H1 (cell line): Measurements from ENCODE around the gene CLCN3.

Experiments used
- BCL11A ChIP-seq, 2 experiments: IDR thresholded peaks; one replicate each; pipeline ENCODE4 v1.6.1; 2011; ENCODE audit warnings: low read depth in 2 of 2, low read length in 2 of 2, mild to moderate bottlenecking in 2 of 2
- CTCF ChIP-seq, 3 experiments: IDR thresholded peaks; 1 replicate in 2 of 3; 2 replicates in 1 of 3; pipeline versions ENCODE4 v1.5.1 to v1.6.1; 2011; ENCODE audit warnings: low read length in 3 of 3, mild to moderate bottlenecking in 3 of 3, inconsistent platforms in 2 of 3, low read depth in 1 of 3, moderate library complexity in 1 of 3; ENCODE audit not compliant: insufficient read depth in 1 of 3; ENCODE audit errors: control extremely low read depth in 1 of 3
- EP300 ChIP-seq, 2 experiments: IDR thresholded peaks; 1 replicate in 1 of 2; 2 replicates in 1 of 2; pipeline ENCODE4 v1.6.1; 2011 to 2012; ENCODE audit warnings: low read depth in 2 of 2, low read length in 2 of 2, mild to moderate bottlenecking in 2 of 2, borderline replicate concordance in 1 of 2, inconsistent platforms in 1 of 2, moderate library complexity in 1 of 2
- EZH2 ChIP-seq: fragments of 200-600 bp; sonication (generic); IDR thresholded peaks from 2 replicates; pipeline ENCODE4 v1.7.1; 2012; ENCODE audit warnings: low read depth, mild to moderate bottlenecking, moderate library complexity, low read length, inconsistent platforms; ENCODE audit not compliant: severe bottlenecking
- GABPA ChIP-seq: IDR thresholded peaks from 2 replicates; pipeline ENCODE4 v1.6.1; 2011; ENCODE audit warnings: mild to moderate bottlenecking, low read length, moderate library complexity, borderline replicate concordance; ENCODE audit not compliant: insufficient read depth
- HDAC2 ChIP-seq, 2 experiments: fragments of 300-600 bp in 1 of 2; sonication (generic) in 1 of 2; IDR thresholded peaks; 2 replicates each; pipeline ENCODE4 v1.6.1; 2011 to 2012; ENCODE audit warnings: low read depth in 2 of 2, low read length in 2 of 2, mild to moderate bottlenecking in 2 of 2, moderate library complexity in 2 of 2, borderline replicate concordance in 1 of 2, inconsistent platforms in 1 of 2
- NANOG ChIP-seq: IDR thresholded peaks from 2 replicates; pipeline ENCODE4 v1.6.1; 2011; ENCODE audit warnings: low read length, low read depth, mild to moderate bottlenecking, inconsistent platforms; ENCODE audit not compliant: insufficient read depth, poor library complexity, severe bottlenecking
- POLR2A ChIP-seq, 2 experiments: IDR thresholded peaks; 1 replicate in 1 of 2; 2 replicates in 1 of 2; pipeline ENCODE4 v1.6.1; 2011; ENCODE audit warnings: low read depth in 2 of 2, low read length in 2 of 2, mild to moderate bottlenecking in 2 of 2; ENCODE audit errors: control extremely low read depth in 1 of 2
- RAD21 ChIP-seq, 2 experiments: IDR thresholded peaks in 1 of 2; conservative IDR thresholded peaks in 1 of 2; 2 replicates each; pipeline ENCODE4 v1.6.1; 2011; ENCODE audit warnings: low read depth in 2 of 2, low read length in 2 of 2, improper control_type of control experiment in 1 of 2, inconsistent platforms in 1 of 2, mild to moderate bottlenecking in 1 of 2, moderate library complexity in 1 of 2
- SRF ChIP-seq: IDR thresholded peaks from 2 replicates; pipeline ENCODE4 v1.6.1; 2011; ENCODE audit warnings: mild to moderate bottlenecking, low read depth, low read length, moderate library complexity
- TEAD4 ChIP-seq: IDR thresholded peaks from 2 replicates; pipeline ENCODE4 v1.6.1; 2012; ENCODE audit warnings: low read depth, low read length, inconsistent platforms, mixed read lengths

GRCh38 chr4:169657470-169658107 lies 37.2 kb downstream of the CLCN3 start:
- TF ChIP-seq HDAC2 (IDR thresholded peaks at IDR 0.05; ENCODE audit: borderline replicate concordance in 1 of 2, low read depth in 2 of 2, low read length in 2 of 2) (no peak), GABPA (no peak), CTCF (IDR thresholded peaks at IDR 0.05; ENCODE audit: control extremely low read depth in 1 of 3, insufficient read depth in 1 of 3, low read depth in 1 of 3, low read length in 3 of 3) (no peak), RAD21 (IDR thresholded peaks at IDR 0.05 in 1 of 2, conservative IDR thresholded peaks at IDR 0.05 in 1 of 2; ENCODE audit: low read depth in 2 of 2, low read length in 2 of 2) (no peak), NANOG (no peak), EZH2 (no peak), BCL11A (IDR thresholded peaks at IDR 0.05; ENCODE audit: low read depth in 2 of 2, low read length in 2 of 2) (no peak), SRF (no peak), POLR2A (IDR thresholded peaks at IDR 0.05; ENCODE audit: control extremely low read depth in 1 of 2, low read depth in 2 of 2, low read length in 2 of 2) (no peak), TEAD4 (no peak), EP300 (IDR thresholded peaks at IDR 0.05; ENCODE audit: borderline replicate concordance in 1 of 2, low read depth in 2 of 2, low read length in 2 of 2) (no peak)
